HEK293 (cell line): ENCODE measurements around the gene CNGB1.
"Not testable (repeated sequence)": the region's sequence is repeated elsewhere in the genome, so short reads cannot be mapped to it uniquely, and the experiment has no call there.

ENCODE experiments used
- CTCF ChIA-PET: fragments of 350-600 bp; formaldehyde crosslinking; extraction: SDS; loops from one replicate; lab custom pipeline; 2021; ENCODE audit warnings: antibody characterized with exemption; lab: Yijun Ruan, JAX
- POLR2A ChIA-PET: fragments of 300-600 bp; formaldehyde crosslinking; extraction: SDS; loops from one replicate; lab custom pipeline; 2020; ENCODE audit warnings: antibody characterized with exemption, inconsistent platforms; lab: Yijun Ruan, JAX
- H3K27ac ChIP-seq: fragments of 200-500 bp; sonication (Bioruptor generic); 2 replicates; pipeline ENCODE4 v1.5.1; 2014; ENCODE audit warnings: low read depth, low read length, control low read depth, inconsistent platforms; ENCODE audit errors: extremely low read depth
- H3K36me3 ChIP-seq, 2 experiments: fragments of 200-500 bp in 1 of 2; sonication (Bioruptor generic) in 1 of 2; 1 replicate in 1 of 2; 2 replicates in 1 of 2; pipeline ENCODE4 v1.5.1; 2014 to 2017; ENCODE audit warnings: inconsistent platforms in 2 of 2, low read length in 2 of 2; ENCODE audit not compliant: control insufficient read depth in 2 of 2, insufficient read depth in 1 of 2
- H3K4me1 ChIP-seq: fragments of 200-500 bp; sonication (Bioruptor generic); 2 replicates; pipeline ENCODE4 v1.5.1; 2014; ENCODE audit warnings: mild to moderate bottlenecking, low read length, inconsistent platforms; ENCODE audit not compliant: control insufficient read depth, insufficient read depth
- H3K4me3 ChIP-seq: 2 replicates; pipeline ENCODE4 v1.5.1; 2011; ENCODE audit warnings: low read depth, mild to moderate bottlenecking, control low read depth, low read length, moderate library complexity
- H3K9me3 ChIP-seq: fragments of 200-500 bp; sonication (Bioruptor generic); 2 replicates; pipeline ENCODE4 v1.5.1; 2014; ENCODE audit warnings: low read depth, low read length, inconsistent platforms; ENCODE audit not compliant: control insufficient read depth, insufficient read depth
- GLI4 ChIP-seq: fragments of 450-650 bp; formaldehyde crosslinking; IDR thresholded peaks from 2 replicates; pipeline ENCODE4 v1.5.1; 2016; ENCODE audit warnings: missing biosample characterization, missing genetic modification characterization
- HOXC10 ChIP-seq: sonication (generic); formaldehyde crosslinking; IDR thresholded peaks from 2 replicates; pipeline ENCODE4 v1.8.1; 2023; ENCODE audit warnings: mild to moderate bottlenecking, missing genetic modification reagents
- ZBTB8A ChIP-seq: fragments of 450-650 bp; formaldehyde crosslinking; IDR thresholded peaks from 2 replicates; pipeline ENCODE4 v1.5.1; 2016; ENCODE audit warnings: missing biosample characterization, missing genetic modification characterization
- ZNF133 ChIP-seq: fragments of 450-650 bp; formaldehyde crosslinking; IDR thresholded peaks from 2 replicates; pipeline ENCODE4 v1.5.1; 2016; ENCODE audit warnings: missing biosample characterization, missing genetic modification characterization
- ZNF2 ChIP-seq: fragments of 450-650 bp; formaldehyde crosslinking; IDR thresholded peaks from 2 replicates; pipeline ENCODE4 v1.5.1; 2016; ENCODE audit warnings: missing biosample characterization, missing genetic modification characterization
- ZNF366 ChIP-seq: fragments of 450-650 bp; formaldehyde crosslinking; conservative IDR thresholded peaks from 2 replicates; pipeline ENCODE4 v1.5.1; 2016; ENCODE audit warnings: missing biosample characterization, missing genetic modification characterization
- ZNF510 ChIP-seq: fragments of 450-650 bp; formaldehyde crosslinking; IDR thresholded peaks from 2 replicates; pipeline ENCODE4 v1.5.1; 2018; ENCODE audit warnings: mild to moderate bottlenecking, missing genetic modification characterization, missing biosample characterization; ENCODE audit not compliant: insufficient replicate concordance
- ZNF585B ChIP-seq: fragments of 450-650 bp; formaldehyde crosslinking; IDR thresholded peaks from 2 replicates; pipeline ENCODE4 v1.5.1; 2016; ENCODE audit warnings: missing biosample characterization, missing genetic modification characterization
- ZNF654 ChIP-seq: fragments of 450-650 bp; formaldehyde crosslinking; IDR thresholded peaks from 2 replicates; pipeline ENCODE4 v1.5.1; 2016; ENCODE audit warnings: low read depth, missing biosample characterization, missing genetic modification characterization
- ZNF701 ChIP-seq: fragments of 450-650 bp; formaldehyde crosslinking; IDR thresholded peaks from 2 replicates; pipeline ENCODE4 v1.5.1; 2016; ENCODE audit warnings: missing biosample characterization, missing genetic modification characterization
- TF ChIP-seq, protein P1 (sequence below): fragments of 450-650 bp; formaldehyde crosslinking; IDR thresholded peaks from 2 replicates; pipeline ENCODE4 v1.5.1; 2017; ENCODE audit warnings: missing biosample characterization, missing genetic modification characterization

Gene CNGB1

GRCh38 chr16:57838161-57838560 is 132.8 kb downstream of the CNGB1 start (continued):
- TF ChIP-seq, protein P1, sequence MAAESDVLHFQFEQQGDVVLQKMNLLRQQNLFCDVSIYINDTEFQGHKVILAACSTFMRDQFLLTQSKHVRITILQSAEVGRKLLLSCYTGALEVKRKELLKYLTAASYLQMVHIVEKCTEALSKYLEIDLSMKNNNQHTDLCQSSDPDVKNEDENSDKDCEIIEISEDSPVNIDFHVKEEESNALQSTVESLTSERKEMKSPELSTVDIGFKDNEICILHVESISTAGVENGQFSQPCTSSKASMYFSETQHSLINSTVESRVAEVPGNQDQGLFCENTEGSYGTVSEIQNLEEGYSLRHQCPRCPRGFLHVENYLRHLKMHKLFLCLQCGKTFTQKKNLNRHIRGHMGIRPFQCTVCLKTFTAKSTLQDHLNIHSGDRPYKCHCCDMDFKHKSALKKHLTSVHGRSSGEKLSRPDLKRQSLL (tag by site-specific recombination) = no peak
- TF ChIP-seq GLI4 (tag by site-specific recombination) = no peak
- TF ChIP-seq HOXC10 (CRISPR knock-in tag) = no peak

GRCh38 chr16:57837305-57838125 is 133.4 kb downstream of the CNGB1 start:
- H3K4me3 ChIP-seq = no peak overlapping the region
- ChIA-PET POLR2A (no interaction called here), CTCF (interaction anchor here (0.6 to 0.7 kb wide), 2 partner anchors 39 to 41 kb away, joined by 3 read pairs; no protein-coding TSS in a partner anchor)

DNA sequence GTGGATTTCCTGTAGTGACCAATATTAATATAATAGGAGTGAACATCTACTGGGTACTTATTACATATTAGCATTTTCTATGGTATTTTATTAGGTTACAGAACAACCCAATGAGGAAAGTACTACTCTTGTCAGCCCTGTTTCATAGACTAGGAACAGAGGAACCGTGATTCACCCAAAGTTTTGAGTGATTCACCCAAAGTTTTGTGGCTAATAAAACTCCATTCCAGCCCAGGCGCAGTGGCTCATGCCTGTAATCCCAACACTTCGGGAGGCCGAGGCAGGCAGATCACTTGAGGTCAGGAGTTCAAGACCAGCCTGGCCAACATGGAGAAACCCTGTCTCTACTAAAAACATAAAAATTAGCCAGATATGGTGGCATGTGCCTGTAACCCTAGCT is 135.5 kb downstream of the CNGB1 start:
- H3K27ac ChIP-seq, POLR2A ChIA-PET: not testable (repeated sequence)

More at GRCh38 chr16:57837305-57838125, 133.4 kb downstream of the CNGB1 start:
- no peaks in the 10 kb centered on the region for H3K4me1 ChIP-seq
- no peak overlapping the region for H3K27ac ChIP-seq
- H3K36me3 ChIP-seq = no peaks in the 10 kb centered on the region
- H3K9me3 ChIP-seq = no peaks in the 10 kb centered on the region
- TF ChIP-seq ZNF133 (tag by site-specific recombination) (no peak), ZNF701 (tag by site-specific recombination) (no peak), ZBTB8A (tag by site-specific recombination) (no peak), ZNF366 (peak; percentile 70), ZNF510 (no peak)

GRCh38 chr16:57834936-57835335 is 136.0 kb downstream of the CNGB1 start:
- TF ChIP-seq ZNF654 = no peak
- no peak for TF ChIP-seq ZNF585B (tag by site-specific recombination)
- TF ChIP-seq ZNF2 (tag by site-specific recombination) = no peak
- H3K27ac ChIP-seq = no peak overlapping the region
- H3K4me3 ChIP-seq = no peak overlapping the region
- no peaks in the 10 kb centered on the region for H3K36me3 ChIP-seq
- ChIA-PET POLR2A (no interaction called here), CTCF (interaction anchor here (0.6 to 1.0 kb wide), 3 partner anchors 41 to 179 kb away, joined by 3 read pairs; no protein-coding TSS in a partner anchor)
- no peaks in the 10 kb centered on the region for H3K4me1 ChIP-seq
- H3K9me3 ChIP-seq = no peaks in the 10 kb centered on the region

More for the DNA sequence above, 135.5 kb downstream of the CNGB1 start:
- H3K4me1 ChIP-seq, CTCF ChIA-PET, H3K9me3 ChIP-seq, H3K36me3 ChIP-seq, H3K4me3 ChIP-seq: not testable (repeated sequence)
